H9 (cell line): ENCODE data around the gene AKR7A3. TPM values are rescaled to one million over a fixed set of nuclear protein-coding genes. Genes with fewer than 3 reads are reported as not detected.

Experiments used
- DNase-seq: peaks from one replicate; pipeline ENCODE4 v3.0.0-alpha.2; 2017
- H2AFZ ChIP-seq: one replicate; pipeline ENCODE4 v1.6.1; 2013; ENCODE audit warnings: mild to moderate bottlenecking, low read length, control low read depth, moderate library complexity
- H2AK5ac ChIP-seq: 2 replicates; pipeline ENCODE4 v1.6.1; 2013; ENCODE audit warnings: low read length, control low read depth, mixed read lengths; ENCODE audit not compliant: insufficient read length
- H2BK120ac ChIP-seq: one replicate; pipeline ENCODE4 v1.6.1; 2013; ENCODE audit warnings: low read depth, mild to moderate bottlenecking, low read length, control low read depth, inconsistent platforms; ENCODE audit not compliant: poor library complexity, severe bottlenecking
- H2BK12ac ChIP-seq: 2 replicates; pipeline ENCODE4 v1.6.1; 2013; ENCODE audit warnings: low read length, control low read depth, mixed read lengths, low read depth; ENCODE audit not compliant: insufficient read length
- H2BK15ac ChIP-seq: 2 replicates; pipeline ENCODE4 v1.6.1; 2013; ENCODE audit warnings: low read depth, low read length, control low read depth
- H2BK20ac ChIP-seq: one replicate; pipeline ENCODE4 v1.6.1; 2013; ENCODE audit warnings: low read depth, mild to moderate bottlenecking, low read length, control low read depth, inconsistent platforms; ENCODE audit not compliant: poor library complexity, severe bottlenecking
- H2BK5ac ChIP-seq: 2 replicates; pipeline ENCODE4 v1.6.1; 2013; ENCODE audit warnings: low read length, control low read depth, mixed read lengths; ENCODE audit not compliant: insufficient read length
- H3K14ac ChIP-seq: 2 replicates; pipeline ENCODE4 v1.6.1; 2013; ENCODE audit warnings: low read length, control low read depth; ENCODE audit not compliant: insufficient read depth
- H3K18ac ChIP-seq: 2 replicates; pipeline ENCODE4 v1.6.1; 2013; ENCODE audit warnings: low read depth, mild to moderate bottlenecking, mixed read lengths, low read length, control low read depth; ENCODE audit not compliant: insufficient read length
- H3K23ac ChIP-seq: 2 replicates; pipeline ENCODE4 v1.6.1; 2013; ENCODE audit warnings: low read length, control low read depth, mixed read lengths, low read depth; ENCODE audit not compliant: insufficient read length
- H3K23me2 ChIP-seq: 2 replicates; pipeline ENCODE4 v1.6.1; 2013; ENCODE audit warnings: low read depth, mild to moderate bottlenecking, mixed read lengths, low read length, control low read depth; ENCODE audit not compliant: insufficient read length, poor library complexity, severe bottlenecking
- H3K27ac ChIP-seq: 2 replicates; pipeline ENCODE4 v1.5.1; 2013; ENCODE audit warnings: low read length, control low read depth, mixed read lengths, low read depth; ENCODE audit not compliant: insufficient read length
- H3K27me3 ChIP-seq: 2 replicates; pipeline ENCODE4 v1.6.1; 2013; ENCODE audit warnings: low read length, control low read depth, inconsistent platforms; ENCODE audit not compliant: insufficient read depth
- H3K4ac ChIP-seq: 2 replicates; pipeline ENCODE4 v1.6.1; 2013; ENCODE audit warnings: low read depth, mild to moderate bottlenecking, control low read depth, inconsistent platforms, low read length, moderate library complexity
- H3K4me1 ChIP-seq: 2 replicates; pipeline ENCODE4 v1.6.1; 2013; ENCODE audit warnings: low read length, control low read depth, inconsistent platforms; ENCODE audit not compliant: insufficient read depth
- H3K4me2 ChIP-seq: 2 replicates; pipeline ENCODE4 v1.6.1; 2013; ENCODE audit warnings: low read length, control low read depth, mixed read lengths; ENCODE audit not compliant: insufficient read length, insufficient read depth
- H3K56ac ChIP-seq: 2 replicates; pipeline ENCODE4 v1.6.1; 2013; ENCODE audit warnings: low read depth, mild to moderate bottlenecking, mixed read lengths, low read length, control low read depth; ENCODE audit not compliant: insufficient read length
- H3K79me1 ChIP-seq: 2 replicates; pipeline ENCODE4 v1.6.1; 2013; ENCODE audit warnings: low read depth, mild to moderate bottlenecking, moderate library complexity, low read length, control low read depth, inconsistent platforms; ENCODE audit not compliant: insufficient read depth, poor library complexity, severe bottlenecking
- H3K79me2 ChIP-seq: 2 replicates; pipeline ENCODE4 v1.6.1; 2013; ENCODE audit warnings: low read length, control low read depth, inconsistent platforms; ENCODE audit not compliant: insufficient read depth
- H3K9ac ChIP-seq: 2 replicates; pipeline ENCODE4 v1.6.1; 2013; ENCODE audit warnings: low read length, control low read depth, mixed read lengths; ENCODE audit not compliant: insufficient read length; ENCODE audit errors: extremely low read depth
- H3K9me3 ChIP-seq: one replicate; pipeline ENCODE4 v1.6.1; 2013; ENCODE audit warnings: low read depth, low read length, inconsistent platforms; ENCODE audit not compliant: control insufficient read depth
- H3T11ph ChIP-seq: one replicate; pipeline ENCODE4 v1.6.1; 2013; ENCODE audit warnings: mild to moderate bottlenecking, low read length, control low read depth, inconsistent platforms
- H4K20me1 ChIP-seq: one replicate; pipeline ENCODE4 v1.6.1; 2013; ENCODE audit not compliant: control insufficient read depth, insufficient read length, insufficient read depth
- H4K5ac ChIP-seq: 2 replicates; pipeline ENCODE4 v1.6.1; 2013; ENCODE audit warnings: low read depth, mild to moderate bottlenecking, mixed read lengths, low read length, control low read depth; ENCODE audit not compliant: insufficient read length
- H4K8ac ChIP-seq: replicated peaks from 2 replicates; pipeline ENCODE4 v1.6.1; 2013; ENCODE audit warnings: low read length, control low read depth, mixed read lengths, low read depth; ENCODE audit not compliant: insufficient read length
- H4K91ac ChIP-seq: 2 replicates; pipeline ENCODE4 v1.6.1; 2013; ENCODE audit warnings: low read depth, mild to moderate bottlenecking, moderate library complexity, mixed read lengths, low read length, control low read depth; ENCODE audit not compliant: insufficient read length
- H3K27ac Mint-ChIP-seq, 3 experiments: 2 replicates in 2 of 3; 3 replicates in 1 of 3; pipeline ENCODE4 v1.8.0; 2020 to 2021; ENCODE audit warnings: mixed read lengths in 3 of 3, mild to moderate bottlenecking in 1 of 3, moderate library complexity in 1 of 3
- H3K27me3 Mint-ChIP-seq: 2 replicates; pipeline ENCODE4 v1.8.0; 2021; ENCODE audit warnings: low read depth, mild to moderate bottlenecking, moderate library complexity, mixed read lengths
- H3K36me3 Mint-ChIP-seq, 3 experiments: 2 replicates in 2 of 3; 3 replicates in 1 of 3; pipeline ENCODE4 v1.8.0; 2020 to 2021; ENCODE audit warnings: low read depth in 3 of 3, mixed read lengths in 3 of 3; ENCODE audit not compliant: insufficient read depth in 1 of 3
- H3K4me1 Mint-ChIP-seq, 2 experiments: 2 replicates each; pipeline ENCODE4 v1.8.0; 2020; ENCODE audit warnings: mixed read lengths in 2 of 2
- H3K4me3 Mint-ChIP-seq, 2 experiments: 2 replicates in 1 of 2; 3 replicates in 1 of 2; pipeline ENCODE4 v1.8.0; 2020 to 2021; ENCODE audit warnings: mild to moderate bottlenecking in 2 of 2, mixed read lengths in 2 of 2, moderate library complexity in 1 of 2
- H3K9me3 Mint-ChIP-seq, 2 experiments: 2 replicates in 1 of 2; 3 replicates in 1 of 2; pipeline ENCODE4 v1.8.0; 2020; ENCODE audit warnings: mild to moderate bottlenecking in 2 of 2, mixed read lengths in 2 of 2, moderate library complexity in 1 of 2
- WGBS: extraction: QIAGEN DNeasy Blood & Tissue Kit; methylation state at CpG from one replicate; pipeline ENCODE4 v1.1.7; 2013; ENCODE audit warnings: missing lambda C conversion rate, low lambda C conversion rate, mixed read lengths; ENCODE audit not compliant: insufficient read length; ENCODE audit errors: extremely low coverage; 5-methylcytosine and 5-hydroxymethylcytosine counted together
- total RNA-seq: library from RNA; stranded (reverse); gene quantifications from 2 replicates; pipeline ENCODE4 v1.2.1, GENCODE V29; 2021
- TF ChIP-seq, protein P1 (sequence below): fragments of 200-600 bp; sonication (generic); conservative IDR thresholded peaks from 3 replicates; pipeline ENCODE4 v1.8.0; 2021; ENCODE audit warnings: antibody characterized with exemption, mild to moderate bottlenecking

The AKR7A3 gene
- total RNA-seq, 1 experiment from 2014 or later: 0.74 TPM

DNA sequence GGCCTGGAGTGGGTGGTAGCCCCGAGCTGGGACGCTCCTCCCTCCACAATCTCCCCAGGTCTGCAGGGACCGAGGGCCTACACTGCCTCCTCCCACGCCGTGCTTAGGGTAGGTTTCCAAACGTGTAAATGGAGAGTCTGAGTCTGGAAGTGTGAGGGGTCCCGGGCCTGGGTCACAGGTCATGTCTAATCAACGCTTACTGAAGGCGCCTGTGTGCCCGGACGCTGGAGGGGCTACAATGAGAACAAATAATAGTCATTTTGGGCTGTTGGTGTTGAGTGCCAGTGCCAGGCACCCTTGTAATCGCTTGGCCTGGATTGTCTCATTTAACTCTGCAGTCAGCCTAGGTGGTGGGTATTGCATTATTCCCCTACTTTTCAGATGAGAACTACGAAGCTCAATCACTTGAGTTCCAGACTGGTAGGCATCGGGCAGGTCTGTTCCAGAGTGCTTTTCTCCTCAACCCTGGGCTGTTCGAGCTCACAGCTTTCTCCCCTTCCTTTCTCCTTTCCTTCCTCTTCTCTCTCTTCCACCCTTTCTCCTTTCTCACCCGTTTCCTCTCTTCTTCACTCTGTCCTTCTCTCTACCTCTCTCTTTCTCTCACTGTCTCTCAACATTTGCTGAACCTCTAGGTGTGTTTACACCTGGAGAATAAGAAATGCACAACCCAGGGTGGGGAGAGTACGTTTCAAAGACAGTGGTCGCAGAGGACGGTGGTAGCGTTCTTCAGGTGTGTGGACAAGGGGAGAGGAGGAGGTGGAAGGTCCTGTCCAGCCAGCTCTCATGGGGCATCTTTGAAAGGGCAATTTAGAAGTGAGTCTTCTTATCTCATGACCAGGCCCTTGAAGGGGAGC, 24.4 kb upstream of the AKR7A3 start:
- Histone ChIP-seq H3K18ac (no peak overlapping the region), H3K23me2 (peaks cover 13% of the 10 kb centered on the region), H2BK15ac (no peak overlapping the region), H2AFZ (no peak overlapping the region), H2BK5ac (no peak overlapping the region), H3K79me2 (no peaks in the 10 kb centered on the region), H2BK12ac (no peak overlapping the region), H3K23ac (no peak overlapping the region), H3K9ac (peak overlapping the region; percentile 76), H4K8ac (no peak overlapping the region), H4K5ac (no peak overlapping the region), H3K4ac (no peak overlapping the region), H3T11ph (no peak overlapping the region), H3K56ac (no peak overlapping the region), H2BK20ac (no peak overlapping the region), H3K14ac (0 out of 2 replicates have a peak overlapping the region, but pooled peaks have one; percentile 44), H3K27me3 (no peaks in the 10 kb centered on the region), H4K20me1 (no peaks in the 10 kb centered on the region), H4K91ac (no peak overlapping the region), H3K4me2 (peak overlapping the region; percentile 69), H3K27ac (no peak overlapping the region), H3K4me1 (no peaks in the 10 kb centered on the region), H2BK120ac (no peak overlapping the region), H2AK5ac (no peak overlapping the region), H3K79me1 (no peaks in the 10 kb centered on the region), H3K9me3 (no peaks in the 10 kb centered on the region)
- H3K27me3 Mint-ChIP-seq: no peaks in the 10 kb centered on the region; the same call in 1 of the 2 replicates
- no peaks in the 10 kb centered on the region for H3K9me3 Mint-ChIP-seq
- 100% methylated on average over 1 of the region's 20 CpGs for WGBS
- peaks cover 19% of the 10 kb centered on the region in 2 experiments for H3K4me1 Mint-ChIP-seq
- peak overlapping the region; percentile 85 to 87 for H3K4me3 Mint-ChIP-seq
- TF ChIP-seq, protein P1, sequence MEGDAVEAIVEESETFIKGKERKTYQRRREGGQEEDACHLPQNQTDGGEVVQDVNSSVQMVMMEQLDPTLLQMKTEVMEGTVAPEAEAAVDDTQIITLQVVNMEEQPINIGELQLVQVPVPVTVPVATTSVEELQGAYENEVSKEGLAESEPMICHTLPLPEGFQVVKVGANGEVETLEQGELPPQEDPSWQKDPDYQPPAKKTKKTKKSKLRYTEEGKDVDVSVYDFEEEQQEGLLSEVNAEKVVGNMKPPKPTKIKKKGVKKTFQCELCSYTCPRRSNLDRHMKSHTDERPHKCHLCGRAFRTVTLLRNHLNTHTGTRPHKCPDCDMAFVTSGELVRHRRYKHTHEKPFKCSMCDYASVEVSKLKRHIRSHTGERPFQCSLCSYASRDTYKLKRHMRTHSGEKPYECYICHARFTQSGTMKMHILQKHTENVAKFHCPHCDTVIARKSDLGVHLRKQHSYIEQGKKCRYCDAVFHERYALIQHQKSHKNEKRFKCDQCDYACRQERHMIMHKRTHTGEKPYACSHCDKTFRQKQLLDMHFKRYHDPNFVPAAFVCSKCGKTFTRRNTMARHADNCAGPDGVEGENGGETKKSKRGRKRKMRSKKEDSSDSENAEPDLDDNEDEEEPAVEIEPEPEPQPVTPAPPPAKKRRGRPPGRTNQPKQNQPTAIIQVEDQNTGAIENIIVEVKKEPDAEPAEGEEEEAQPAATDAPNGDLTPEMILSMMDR: no peak
- DNase-seq: no peak
- H3K27ac Mint-ChIP-seq: peak overlapping the region in 1 of 3 experiments; percentile 77; a peak in 2 of 7 replicates
- peaks cover 6 to 16% (median 12%) of the 10 kb centered on the region in 3 experiments; a peak in 6 of 7 replicates for H3K36me3 Mint-ChIP-seq
